Measurements from ENCODE around the gene ADGRG2. TPM values are rescaled to one million over a fixed set of nuclear protein-coding genes. Genes with fewer than 3 reads are reported as not detected.

ADGRG2 gene
- total and polyA plus RNA-seq, 8 donors, result 0.30 to 2.6 (median 0.69) TPM

DNA sequence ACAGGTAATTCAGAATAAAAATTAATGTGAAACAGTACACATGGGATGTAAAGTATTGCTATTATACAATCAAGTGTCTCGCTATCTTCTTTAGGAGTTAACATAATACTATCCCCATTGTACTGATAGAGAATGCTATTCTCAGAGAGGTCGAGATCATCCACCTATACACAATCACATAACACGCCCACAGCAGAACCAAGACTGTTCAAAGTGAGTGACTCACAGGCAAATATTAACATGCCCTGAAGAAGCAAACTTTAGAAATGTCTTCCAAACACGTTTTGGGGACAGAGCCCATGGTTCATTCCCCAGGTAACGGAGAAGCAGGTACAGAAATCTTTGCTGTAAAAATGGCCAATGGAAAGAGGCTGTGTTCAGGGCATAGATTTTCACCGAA lies 88.2 kb downstream of the ADGRG2 start:
- no peak overlapping the region for H3K27ac ChIP-seq
- no peak for FAIRE-seq
- H3K9me3 ChIP-seq, result no peaks in the 10 kb centered on the region
- no peak overlapping the region for H3K4me3 ChIP-seq
- no peak for TF ChIP-seq CTCF (IDR thresholded peaks at IDR 0.05)
- no peaks in the 10 kb centered on the region for H3K4me1 ChIP-seq
- no peaks in the 10 kb centered on the region for H3K27me3 ChIP-seq
- intact Hi-C loops (cut with DNase I), result no loop called here
- no peaks in the 10 kb centered on the region for H3K36me3 ChIP-seq
- ATAC-seq, result no peak
- WGBS, 2 donors, result 77 to 84% methylated on average over 6 of the region's 6 CpGs
- no peak for DNase-seq

DNA sequence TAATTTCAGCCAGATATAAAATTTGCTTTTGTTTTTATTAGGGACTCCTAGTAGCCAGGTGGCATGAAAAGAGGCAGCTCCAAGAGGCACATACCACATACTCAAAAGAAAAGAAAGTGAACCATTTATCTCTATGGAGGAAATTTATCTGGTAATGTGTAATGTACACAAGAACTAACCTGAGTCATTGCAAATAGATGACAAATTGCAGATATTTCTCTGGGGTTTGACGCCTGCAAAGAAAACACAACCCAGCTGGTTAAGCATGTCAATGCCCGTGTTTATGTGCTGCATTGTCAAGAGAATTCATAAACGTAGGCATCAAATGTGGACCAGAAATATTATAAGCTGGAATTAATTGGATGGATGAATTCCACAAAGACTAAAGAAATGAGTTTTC lies 91.5 kb downstream of the ADGRG2 start:
- FAIRE-seq, result no peak
- no peaks in the 10 kb centered on the region for H3K27me3 ChIP-seq
- no peaks in the 10 kb centered on the region for H3K4me1 ChIP-seq
- no peak for DNase-seq
- TF ChIP-seq CTCF (IDR thresholded peaks at IDR 0.05), result no peak
- intact Hi-C loops (cut with DNase I), result no loop called here
- no peaks in the 10 kb centered on the region for H3K36me3 ChIP-seq
- 22 to 33% methylated on average over 3 of the region's 3 CpGs for WGBS, 2 donors
- no peaks in the 10 kb centered on the region for H3K9me3 ChIP-seq
- ATAC-seq, result peak; percentile 48 to 65 (median 48)
- H3K27ac ChIP-seq, result no peak overlapping the region
- no peak overlapping the region for H3K4me3 ChIP-seq

DNA sequence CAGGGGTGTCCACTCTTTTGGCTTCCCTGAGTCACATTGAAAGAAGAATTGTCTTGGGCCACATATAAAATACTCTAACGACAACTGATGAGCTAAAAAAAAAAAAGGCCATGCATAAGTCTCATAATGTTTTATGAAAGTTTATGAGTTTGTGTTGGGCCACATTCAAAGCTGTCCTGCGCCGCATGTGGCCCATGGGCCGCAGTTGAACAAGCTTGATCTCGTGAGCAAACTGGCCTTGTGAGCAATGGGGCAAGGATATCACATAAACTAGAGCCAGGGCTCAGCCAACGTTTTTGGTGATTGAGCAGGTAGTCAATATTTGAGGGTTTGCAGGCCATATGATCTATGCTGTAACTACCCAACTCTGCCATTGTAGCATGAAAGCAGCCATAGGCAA lies 93.7 kb downstream of the ADGRG2 start:
- FAIRE-seq (no peak), ATAC-seq (no peak), DNase-seq (no peak)
- WGBS, 2 donors, result 75 to 90% methylated on average over 6 of the region's 6 CpGs
- Histone ChIP-seq H3K4me1 (no peaks in the 10 kb centered on the region), H3K27ac (no peak overlapping the region), H3K27me3 (no peaks in the 10 kb centered on the region), H3K9me3 (no peaks in the 10 kb centered on the region), H3K36me3 (no peaks in the 10 kb centered on the region), H3K4me3 (no peak overlapping the region)
- no peak for TF ChIP-seq CTCF (IDR thresholded peaks at IDR 0.05)
- intact Hi-C loops (cut with DNase I), result no loop called here

DNA sequence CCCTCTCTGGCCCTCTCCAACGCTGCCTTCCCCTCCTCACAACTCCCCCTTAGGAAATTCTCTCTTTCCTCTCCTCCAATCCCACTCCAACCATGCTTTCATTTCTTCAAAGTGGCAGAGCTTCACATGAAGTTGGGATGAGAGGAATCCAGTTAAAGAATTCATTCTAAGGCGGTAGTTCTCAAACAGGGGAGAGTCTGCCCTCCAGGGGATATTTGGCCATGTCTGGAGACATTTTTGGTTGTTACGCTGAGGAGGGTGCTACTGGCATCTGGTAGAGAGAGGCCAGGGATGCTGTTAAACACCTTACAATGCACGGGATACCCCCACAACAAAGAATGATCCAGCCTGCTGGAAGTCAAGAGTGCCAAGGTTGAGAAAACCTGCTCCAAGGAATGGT lies 97.9 kb downstream of the ADGRG2 start:
- ATAC-seq, result no peak
- FAIRE-seq, result no peak
- DNase-seq, result no peak
- no peak overlapping the region for H3K4me3 ChIP-seq
- TF ChIP-seq CTCF (IDR thresholded peaks at IDR 0.05), result no peak
- H3K36me3 ChIP-seq, result no peaks in the 10 kb centered on the region
- H3K27me3 ChIP-seq, result no peaks in the 10 kb centered on the region
- H3K4me1 ChIP-seq, result no peaks in the 10 kb centered on the region
- no peaks in the 10 kb centered on the region for H3K9me3 ChIP-seq
- 68 to 89% methylated on average over 4 of the region's 4 CpGs for WGBS, 2 donors
- intact Hi-C loops (cut with DNase I), result no loop called here
- H3K27ac ChIP-seq, result no peak overlapping the region

DNA sequence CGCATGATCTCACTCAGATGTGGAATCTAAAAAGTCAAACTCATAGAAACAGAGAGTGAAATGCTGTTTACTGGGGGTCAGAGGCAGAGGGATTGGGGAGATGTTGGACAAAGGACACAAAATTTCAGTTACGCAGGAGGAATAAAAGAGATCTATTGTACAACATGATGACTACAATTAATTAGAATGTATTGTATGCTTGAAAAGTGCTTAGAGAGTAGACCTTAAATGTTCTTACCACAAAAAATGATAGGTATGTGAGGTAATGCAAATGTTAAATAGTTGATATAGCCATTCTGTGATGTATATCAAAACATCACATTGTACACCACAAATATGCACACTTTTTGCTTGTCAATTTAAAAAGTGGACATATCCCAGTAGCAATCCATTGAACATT lies 102.3 kb downstream of the ADGRG2 start:
- no peak overlapping the region for H3K4me3 ChIP-seq
- intact Hi-C loops (cut with DNase I), result no loop called here
- no peaks in the 10 kb centered on the region for H3K36me3 ChIP-seq
- no peaks in the 10 kb centered on the region for H3K9me3 ChIP-seq
- H3K27ac ChIP-seq, result no peak overlapping the region
- H3K4me1 ChIP-seq, result no peaks in the 10 kb centered on the region
- H3K27me3 ChIP-seq, result no peaks in the 10 kb centered on the region
- DNase-seq (no peak), ATAC-seq (no peak), FAIRE-seq (no peak)
- 89 to 97% methylated on average over 2 of the region's 2 CpGs for WGBS, 2 donors
- TF ChIP-seq CTCF (IDR thresholded peaks at IDR 0.05), result no peak
